ENCODE results near the gene ADD1.

Gene ADD1

GRCh38 chr4:2846172-2846571 lies 2.5 kb downstream of the ADD1 start:
- 94% methylated on average over 2 of the region's 2 CpGs for WGBS
- no peaks in the 10 kb centered on the region for H3K36me3 ChIP-seq (ENCODE audit: insufficient read depth, low read length)
- H3K9ac ChIP-seq (ENCODE audit: low read depth, low read length) = no peak overlapping the region
- H3K4me1 ChIP-seq (ENCODE audit: insufficient read depth, low read length) = peaks cover 6% of the 10 kb centered on the region; the same call in 1 of the 2 replicates
- H3K9me3 ChIP-seq (ENCODE audit: insufficient read depth, low read depth, low read length) = no peaks in the 10 kb centered on the region
- H3K4me3 ChIP-seq (ENCODE audit: low read length) = no peak overlapping the region
- no peak overlapping the region for H3K27ac ChIP-seq (ENCODE audit: low read depth, low read length)
- no peaks in the 10 kb centered on the region for H3K27me3 ChIP-seq (ENCODE audit: insufficient read depth, low read length)

- no peak overlapping the region for H3K9ac ChIP-seq (ENCODE audit: low read depth, low read length)
- no peaks in the 10 kb centered on the region for H3K36me3 ChIP-seq (ENCODE audit: insufficient read depth, low read length)
- H3K4me1 ChIP-seq (ENCODE audit: insufficient read depth, low read length) = peaks cover 5% of the 10 kb centered on the region; the same call in 1 of the 2 replicates
- no peak overlapping the region for H3K4me3 ChIP-seq (ENCODE audit: low read length)
- no peaks in the 10 kb centered on the region for H3K9me3 ChIP-seq (ENCODE audit: insufficient read depth, low read depth, low read length)
- 91% methylated on average over 11 of the region's 11 CpGs for WGBS
- H3K27me3 ChIP-seq (ENCODE audit: insufficient read depth, low read length) = no peaks in the 10 kb centered on the region
- H3K27ac ChIP-seq (ENCODE audit: low read depth, low read length) = no peak overlapping the region
Measured at GRCh38 chr4:2847302-2847871, 3.7 kb downstream of the ADD1 start.

DNA sequence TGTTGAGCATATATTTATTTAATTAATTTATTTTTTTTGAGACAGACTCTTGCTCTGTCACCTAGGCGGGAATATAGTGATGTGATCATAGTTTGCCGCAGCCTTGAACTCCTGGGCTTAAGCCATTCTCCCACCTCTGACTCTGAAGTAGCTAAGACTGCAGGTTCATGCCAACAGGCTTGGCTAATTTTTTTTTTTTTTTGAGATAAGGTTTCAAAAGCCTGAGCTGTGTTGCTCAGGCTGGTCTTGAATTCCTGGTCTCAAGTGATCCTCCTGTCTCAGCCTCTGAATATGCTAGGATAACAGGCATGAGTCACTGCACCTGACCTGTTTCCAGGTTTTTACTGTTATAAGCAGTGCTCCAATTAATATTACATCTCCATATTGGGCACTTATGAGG lies 4.8 kb downstream of the ADD1 start:
- no peak overlapping the region for H3K27ac ChIP-seq (ENCODE audit: low read depth, low read length)
- WGBS = 98% methylated on average over 2 of the region's 2 CpGs
- H3K4me1 ChIP-seq (ENCODE audit: insufficient read depth, low read length) = no peaks in the 10 kb centered on the region
- no peak overlapping the region for H3K9ac ChIP-seq (ENCODE audit: low read depth, low read length)
- no peaks in the 10 kb centered on the region for H3K27me3 ChIP-seq (ENCODE audit: insufficient read depth, low read length)
- no peak overlapping the region for H3K4me3 ChIP-seq (ENCODE audit: low read length)
- H3K36me3 ChIP-seq (ENCODE audit: insufficient read depth, low read length) = peaks cover 5% of the 10 kb centered on the region
- H3K9me3 ChIP-seq (ENCODE audit: insufficient read depth, low read depth, low read length) = no peaks in the 10 kb centered on the region

- Histone ChIP-seq H3K9ac (ENCODE audit: low read depth, low read length) (no peak overlapping the region), H3K4me3 (ENCODE audit: low read length) (no peak overlapping the region), H3K36me3 (ENCODE audit: insufficient read depth, low read length) (peaks cover 14% of the 10 kb centered on the region), H3K27me3 (ENCODE audit: insufficient read depth, low read length) (no peaks in the 10 kb centered on the region), H3K27ac (ENCODE audit: low read depth, low read length) (no peak overlapping the region), H3K9me3 (ENCODE audit: insufficient read depth, low read depth, low read length) (no peaks in the 10 kb centered on the region), H3K4me1 (ENCODE audit: insufficient read depth, low read length) (no peaks in the 10 kb centered on the region)
- 95% methylated on average over 9 of the region's 9 CpGs for whole genome bisulfite sequencing
Measured at GRCh38 chr4:2849267-2850152, 5.9 kb downstream of the ADD1 start.

DNA sequence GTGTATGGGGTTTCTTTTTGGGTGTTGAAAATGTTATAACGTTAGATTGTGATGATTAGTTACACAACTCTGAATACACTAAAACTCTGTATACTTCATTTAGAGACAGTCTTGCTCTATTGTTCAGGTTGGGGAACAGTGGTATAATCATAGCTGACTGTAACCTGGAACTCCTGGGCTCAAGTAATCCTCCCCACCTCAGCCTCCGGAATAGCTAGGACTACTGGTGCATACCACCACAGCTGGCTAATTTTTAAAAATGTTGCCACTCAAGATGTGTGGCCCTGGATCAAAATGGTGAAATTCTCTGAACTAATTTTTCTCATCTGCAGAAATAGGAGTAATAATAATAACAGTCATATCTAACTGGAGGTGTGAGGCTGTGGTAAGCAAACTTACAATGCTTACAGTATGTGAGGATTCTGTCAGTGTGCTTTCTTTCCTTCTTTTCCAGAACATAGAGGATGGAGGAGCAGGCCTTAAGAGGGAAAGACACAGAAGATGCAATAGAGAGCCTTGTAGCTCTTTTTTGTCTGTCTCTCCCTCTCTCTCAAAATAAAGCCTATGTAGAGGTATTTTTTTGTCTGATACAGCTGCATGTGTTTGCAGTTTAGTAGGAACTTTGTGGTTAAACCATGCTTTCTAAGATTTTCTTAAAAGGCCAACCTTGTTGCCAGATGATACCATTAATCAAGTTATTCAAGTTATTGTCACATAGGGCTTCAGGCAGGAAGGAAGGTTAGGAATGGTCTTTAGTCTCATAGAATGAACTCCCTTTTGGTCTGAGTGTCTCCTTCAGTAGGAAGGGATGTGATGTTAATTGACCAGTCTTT lies 7.5 kb downstream of the ADD1 start:
- peaks cover 14% of the 10 kb centered on the region for H3K36me3 ChIP-seq (ENCODE audit: insufficient read depth, low read length)
- WGBS = 94% methylated on average over 1 of the region's 2 CpGs
- no peak overlapping the region for H3K27ac ChIP-seq (ENCODE audit: low read depth, low read length)
- no peaks in the 10 kb centered on the region for H3K4me1 ChIP-seq (ENCODE audit: insufficient read depth, low read length)
- H3K9me3 ChIP-seq (ENCODE audit: insufficient read depth, low read depth, low read length) = no peaks in the 10 kb centered on the region
- no peaks in the 10 kb centered on the region for H3K27me3 ChIP-seq (ENCODE audit: insufficient read depth, low read length)
- H3K9ac ChIP-seq (ENCODE audit: low read depth, low read length) = no peak overlapping the region
- no peak overlapping the region for H3K4me3 ChIP-seq (ENCODE audit: low read length)

GRCh38 chr4:2852481-2852921 lies 8.9 kb downstream of the ADD1 start:
- 84% methylated on average over 7 of the region's 7 CpGs for WGBS
- no peak overlapping the region for H3K9ac ChIP-seq (ENCODE audit: low read depth, low read length)

GRCh38 chr4:2855584-2855983 lies 11.9 kb downstream of the ADD1 start:
- Histone ChIP-seq H3K9me3 (ENCODE audit: insufficient read depth, low read depth, low read length) (no peaks in the 10 kb centered on the region), H3K27ac (ENCODE audit: low read depth, low read length) (no peak overlapping the region), H3K4me1 (ENCODE audit: insufficient read depth, low read length) (peaks cover 15% of the 10 kb centered on the region), H3K27me3 (ENCODE audit: insufficient read depth, low read length) (no peaks in the 10 kb centered on the region), H3K4me3 (ENCODE audit: low read length) (no peak overlapping the region), H3K9ac (ENCODE audit: low read depth, low read length) (no peak overlapping the region), H3K36me3 (ENCODE audit: insufficient read depth, low read length) (peaks cover 14% of the 10 kb centered on the region)
- WGBS = 93% methylated on average over 5 of the region's 5 CpGs

More at GRCh38 chr4:2852481-2852921, 8.9 kb downstream of the ADD1 start:
- Histone ChIP-seq H3K36me3 (ENCODE audit: insufficient read depth, low read length) (peaks cover 14% of the 10 kb centered on the region), H3K4me1 (ENCODE audit: insufficient read depth, low read length) (no peaks in the 10 kb centered on the region), H3K4me3 (ENCODE audit: low read length) (no peak overlapping the region), H3K27me3 (ENCODE audit: insufficient read depth, low read length) (no peaks in the 10 kb centered on the region), H3K27ac (ENCODE audit: low read depth, low read length) (no peak overlapping the region), H3K9me3 (ENCODE audit: insufficient read depth, low read depth, low read length) (no peaks in the 10 kb centered on the region)

DNA sequence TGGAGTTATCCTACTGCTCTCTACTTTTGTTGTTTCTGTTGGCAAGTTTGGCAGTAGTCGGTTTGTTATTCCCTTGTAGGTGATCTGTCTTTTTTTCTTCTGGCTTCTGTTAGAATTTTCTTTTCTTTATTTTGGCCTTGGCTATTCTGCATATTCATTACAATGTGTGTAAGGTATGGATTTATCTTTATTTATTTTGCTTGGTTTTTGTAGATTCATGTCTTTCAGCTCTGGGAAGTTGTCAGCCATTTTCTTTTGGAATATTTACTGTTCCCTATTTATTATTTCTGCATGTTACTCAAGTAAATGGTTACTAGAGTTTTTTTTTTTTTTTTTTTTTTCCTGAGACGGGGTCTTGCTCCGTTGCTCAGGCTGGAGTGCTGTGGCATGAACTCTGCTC lies 12.6 kb downstream of the ADD1 start:
- peaks cover 22% of the 10 kb centered on the region for H3K4me1 ChIP-seq (ENCODE audit: insufficient read depth, low read length)
- H3K27me3 ChIP-seq (ENCODE audit: insufficient read depth, low read length) = no peaks in the 10 kb centered on the region
- H3K4me3 ChIP-seq (ENCODE audit: low read length) = no peak overlapping the region
- H3K36me3 ChIP-seq (ENCODE audit: insufficient read depth, low read length) = peaks cover 14% of the 10 kb centered on the region
- no peak overlapping the region for H3K9ac ChIP-seq (ENCODE audit: low read depth, low read length)
- 96% methylated on average over 3 of the region's 3 CpGs for WGBS
- no peaks in the 10 kb centered on the region for H3K9me3 ChIP-seq (ENCODE audit: insufficient read depth, low read depth, low read length)
- no peak overlapping the region for H3K27ac ChIP-seq (ENCODE audit: low read depth, low read length)

DNA sequence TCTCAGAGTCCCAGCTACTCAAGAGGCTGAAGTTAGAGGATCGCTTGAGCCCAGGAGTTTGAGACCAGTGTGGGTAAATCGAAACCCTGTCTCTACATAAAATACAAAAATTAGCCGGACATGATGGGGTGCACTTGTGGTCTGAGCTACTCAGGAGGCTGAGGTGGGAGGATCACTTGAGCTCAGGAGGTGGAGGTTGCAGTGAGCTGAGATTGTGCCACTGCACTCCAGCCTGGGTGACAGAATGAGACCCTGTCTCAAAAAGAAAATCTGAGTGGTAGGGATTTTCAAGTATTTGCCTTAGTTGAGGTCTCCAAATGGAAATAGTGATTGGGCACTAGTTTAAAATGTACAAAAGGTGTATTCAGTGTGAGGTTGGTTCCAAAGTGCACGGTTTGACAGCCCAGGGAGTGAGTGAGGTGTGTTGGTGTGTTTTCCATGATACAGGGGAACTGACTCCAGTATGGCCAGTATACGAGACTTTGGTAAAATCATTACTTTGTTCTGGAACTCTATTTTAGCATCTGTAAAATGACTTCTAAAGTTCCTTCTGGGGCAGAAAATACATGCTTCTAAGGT lies 13.8 kb downstream of the ADD1 start:
- H3K27ac ChIP-seq (ENCODE audit: low read depth, low read length) = no peak overlapping the region
- H3K4me3 ChIP-seq (ENCODE audit: low read length) = no peak overlapping the region
- H3K9ac ChIP-seq (ENCODE audit: low read depth, low read length) = no peak overlapping the region
- peaks cover 33% of the 10 kb centered on the region for H3K4me1 ChIP-seq (ENCODE audit: insufficient read depth, low read length)
- H3K27me3 ChIP-seq (ENCODE audit: insufficient read depth, low read length) = no peaks in the 10 kb centered on the region
- no peaks in the 10 kb centered on the region for H3K9me3 ChIP-seq (ENCODE audit: insufficient read depth, low read depth, low read length)
- H3K36me3 ChIP-seq (ENCODE audit: insufficient read depth, low read length) = peaks cover 14% of the 10 kb centered on the region
- WGBS = 96% methylated on average over 4 of the region's 5 CpGs

DNA sequence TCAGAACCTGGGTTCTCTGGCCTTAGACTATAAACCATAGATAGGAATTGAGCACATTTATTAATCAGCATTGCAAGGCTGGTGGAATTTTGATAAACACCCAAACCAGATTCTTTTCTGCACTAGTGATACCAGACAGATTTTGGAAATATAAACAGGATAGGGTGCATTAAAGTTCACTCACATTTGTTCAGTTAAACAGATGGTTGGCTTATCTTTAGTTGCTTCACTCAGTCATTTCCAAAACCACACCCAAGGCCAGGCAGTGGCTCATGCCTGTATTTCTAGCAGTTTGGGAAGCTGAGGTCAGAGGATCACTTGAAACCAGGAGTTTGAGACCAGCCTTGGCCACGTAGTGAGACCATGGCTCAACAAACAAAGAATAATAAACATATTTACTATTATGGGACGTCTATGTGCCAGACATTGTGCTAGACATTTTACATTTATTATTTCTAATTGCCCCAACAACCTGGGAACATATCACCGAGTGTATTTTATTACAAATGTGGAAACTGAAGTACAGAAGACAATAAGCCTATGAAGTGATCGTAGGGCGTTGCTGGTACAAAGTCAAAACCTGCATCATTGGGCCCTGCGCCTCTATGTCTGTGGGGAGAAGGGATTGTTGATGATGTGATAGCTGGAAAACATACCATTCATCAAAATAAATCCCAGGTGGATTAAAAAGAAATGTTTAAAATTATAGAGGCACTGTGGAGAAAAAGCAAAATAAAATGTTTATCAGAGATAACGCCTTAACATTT lies 15.0 kb downstream of the ADD1 start:
- Histone ChIP-seq H3K36me3 (ENCODE audit: insufficient read depth, low read length) (peaks cover 7% of the 10 kb centered on the region), H3K4me3 (ENCODE audit: low read length) (no peak overlapping the region), H3K9ac (ENCODE audit: low read depth, low read length) (no peak overlapping the region), H3K4me1 (ENCODE audit: insufficient read depth, low read length) (peaks cover 39% of the 10 kb centered on the region), H3K9me3 (ENCODE audit: insufficient read depth, low read depth, low read length) (no peaks in the 10 kb centered on the region), H3K27me3 (ENCODE audit: insufficient read depth, low read length) (no peaks in the 10 kb centered on the region), H3K27ac (ENCODE audit: low read depth, low read length) (no peak overlapping the region)
- WGBS = 94% methylated on average over 5 of the region's 7 CpGs

All from HUES64 (cell line).